ENCODE data around the gene MCTS1.
"Not testable (repeated sequence)": the region's sequence is repeated elsewhere in the genome, so short reads cannot be mapped to it uniquely, and the experiment has no call there.

Gene MCTS1

DNA sequence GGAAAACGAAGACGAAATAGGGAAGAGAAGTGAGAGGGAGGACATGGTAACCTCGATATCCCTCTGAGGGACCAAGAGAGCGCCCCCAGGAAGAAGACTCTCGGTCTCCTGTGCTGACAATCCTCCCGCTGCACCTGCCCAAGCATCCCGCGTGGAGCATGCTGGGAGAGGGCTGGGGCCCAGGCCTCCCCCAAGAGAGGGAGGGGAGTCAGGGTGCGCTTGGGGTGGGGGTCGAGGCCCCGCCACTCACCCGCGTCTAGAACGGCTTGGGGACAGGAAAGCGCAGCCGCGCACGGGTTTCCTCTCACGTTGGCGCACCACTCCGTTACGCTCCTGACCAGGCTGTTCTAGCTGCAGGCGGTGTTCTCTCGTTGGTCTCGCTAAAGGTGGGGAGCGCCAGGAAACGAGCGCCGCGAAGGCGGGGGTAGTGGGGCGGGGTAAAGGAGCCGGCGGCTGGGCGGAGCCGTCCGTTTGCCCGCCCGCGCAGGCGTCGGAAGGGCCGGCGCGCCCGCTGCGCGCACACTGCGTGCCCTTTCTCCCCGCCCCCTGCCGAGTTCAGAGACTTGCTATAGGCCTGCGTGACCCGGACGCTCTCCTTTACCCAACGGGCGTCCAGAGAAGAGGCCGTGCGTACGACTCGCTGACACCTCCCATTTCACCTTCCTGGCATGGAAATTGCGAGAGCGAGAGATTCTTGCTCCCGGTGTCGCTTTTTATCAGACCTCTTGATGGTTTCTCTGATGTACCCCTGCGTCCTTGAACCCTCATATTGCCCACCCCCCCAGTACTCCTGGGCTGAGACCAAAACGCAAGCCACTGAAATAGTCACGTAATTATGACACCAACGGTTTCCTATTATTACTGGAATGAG lies 26.0 kb downstream of the MCTS1 start, which contains the start of gene C1GALT1C1:
Gene C1GALT1C1 (minus strand): TSS at position 388 of the 871 bp plus-strand sequence. CDS start 2,888 bp downstream, outside the sequence.
- DNase-seq = peak; percentile 93

DNA sequence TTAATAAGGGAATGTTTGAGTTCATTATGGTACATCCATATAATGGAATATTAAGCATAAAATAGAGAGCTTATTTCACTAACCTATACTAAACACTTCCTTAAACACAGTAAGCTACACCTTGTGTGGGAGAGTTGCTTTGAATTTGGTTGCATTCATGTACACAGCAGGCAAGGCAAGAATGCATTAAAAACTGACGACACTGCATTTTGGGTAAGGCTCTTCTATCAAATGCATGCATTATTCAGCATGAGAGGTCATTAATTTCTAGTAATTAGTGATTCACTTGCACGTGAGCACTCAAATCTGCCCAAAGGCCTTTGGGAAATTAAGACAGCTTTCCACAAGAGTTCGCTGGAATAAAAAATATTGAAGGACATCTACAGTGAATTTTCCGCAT lies 34.7 kb downstream of the MCTS1 start:
- DNase-seq = no peak

DNA sequence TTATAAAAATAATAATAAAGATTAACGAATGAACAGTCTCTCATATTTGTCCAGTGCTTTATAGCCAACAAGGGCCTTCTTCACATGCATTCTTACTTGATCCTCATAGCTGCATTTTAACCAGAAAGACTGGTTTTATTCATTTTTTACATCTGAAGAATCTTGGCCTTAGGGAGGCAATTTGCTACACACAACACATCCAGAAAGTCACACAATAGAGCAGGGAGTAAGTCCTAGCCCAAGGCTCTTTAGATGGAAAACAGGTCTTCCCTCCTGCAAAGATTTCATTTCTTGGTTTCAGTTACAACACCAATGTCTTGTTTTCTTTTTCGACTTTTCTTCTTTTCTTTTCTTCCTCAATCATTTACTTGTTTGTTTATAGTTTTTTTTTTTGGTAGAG lies 39.0 kb downstream of the MCTS1 start:
- no peak for DNase-seq

DNA sequence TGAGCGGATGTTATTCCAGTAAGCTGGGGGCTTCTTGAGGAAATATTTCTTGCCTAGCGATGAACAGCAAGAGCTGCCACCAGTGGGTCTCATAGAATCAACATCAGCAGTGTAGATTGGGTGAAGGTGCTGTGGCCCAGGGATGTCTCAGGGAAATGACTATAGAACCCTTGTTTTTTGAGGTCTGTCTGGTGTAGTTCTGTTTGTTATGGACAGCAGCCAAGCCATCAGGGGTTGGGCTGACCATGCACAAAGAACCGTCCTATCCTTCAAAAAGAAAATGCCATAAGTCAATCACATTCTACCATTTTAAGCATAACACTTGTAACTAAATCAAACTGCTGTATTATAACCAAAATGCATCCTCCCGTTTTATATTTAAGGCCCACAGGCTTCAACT lies 43.2 kb downstream of the MCTS1 start:
- no peak for DNase-seq

DNA sequence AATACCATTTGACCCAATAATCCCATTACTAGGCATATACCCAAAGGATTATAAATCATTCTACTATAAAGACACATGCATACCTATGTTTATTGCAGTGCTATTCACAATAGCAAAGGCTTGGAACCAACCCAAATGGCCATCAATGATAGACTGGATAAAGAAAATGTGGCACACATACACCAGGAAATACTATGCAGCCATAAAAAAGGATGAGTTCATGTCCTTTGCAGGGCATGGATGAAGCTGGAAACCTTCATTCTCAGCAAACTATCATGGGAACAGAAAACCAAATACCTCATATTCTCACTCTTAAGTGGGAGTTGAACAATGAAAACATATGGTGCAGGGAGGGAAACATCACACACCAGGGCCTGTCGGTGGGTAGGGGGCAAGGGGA lies 48.4 kb downstream of the MCTS1 start:
- not testable (repeated sequence) for DNase-seq

DNA sequence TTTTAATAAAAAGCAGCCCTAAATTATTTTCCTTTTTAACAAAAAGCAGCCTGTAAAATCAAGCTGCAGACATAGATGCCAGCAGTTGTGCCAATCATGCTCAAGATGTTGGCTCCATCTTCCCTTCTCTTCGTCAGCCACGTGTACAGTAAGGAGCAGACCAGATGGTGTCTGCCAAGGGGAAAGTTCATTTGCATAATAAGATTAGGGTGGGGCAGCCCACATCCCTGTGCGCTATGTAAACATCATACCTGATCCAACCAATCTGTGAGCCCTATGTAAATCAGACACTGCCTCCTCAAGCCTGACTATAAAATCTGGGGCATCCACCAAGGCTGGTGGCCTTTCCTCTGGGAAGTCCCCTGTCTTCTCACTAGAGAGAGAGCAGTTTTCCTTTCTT lies 49.1 kb downstream of the MCTS1 start:
- DNase-seq = peak; percentile 10

DNA sequence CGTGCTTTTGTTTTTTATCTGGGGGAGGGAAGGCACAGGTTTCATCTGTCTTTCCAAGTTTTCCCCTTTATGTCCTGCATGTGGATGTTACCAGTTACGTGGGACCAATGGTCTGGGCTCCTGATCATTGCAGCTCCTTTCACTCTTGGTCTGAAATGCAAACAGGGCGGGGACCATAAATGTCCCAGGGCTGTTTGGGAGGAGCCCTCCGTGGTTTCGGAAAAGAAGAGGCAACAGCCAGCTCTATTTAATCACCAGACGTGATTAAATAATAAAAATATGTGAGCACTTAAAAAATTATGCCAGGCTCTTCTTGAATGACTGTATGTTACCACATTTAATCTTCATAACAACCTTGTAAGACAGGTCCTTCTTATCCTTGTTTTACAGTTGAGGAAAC lies 56.7 kb downstream of the MCTS1 start:
- no peak for DNase-seq

All from NCI-H2029 (cell line).